Hematopoietic multipotent progenitor cell treated with erythropoietin and hydrocortisone succinate and interleukin-3 and kit ligand, for 4 days (in vitro differentiated cells): ENCODE measurements around the gene MYH16.
"Not testable (repeated sequence)": the region's sequence is repeated elsewhere in the genome, so short reads cannot be mapped to it uniquely, and the experiment has no call there.

Source experiments
- DNase-seq: peaks from one replicate; pipeline ENCODE4 v3.0.0-alpha.2; 2015

MYH16 gene

GRCh38 chr7:99258501-99258900 is 14.1 kb upstream of the MYH16 start:
- DNase-seq = no peak

- no peak for DNase-seq
These were observed 12.2 kb upstream of the MYH16 start for GRCh38 chr7:99260395-99260794.

- DNase-seq = no peak
These were observed 11.0 kb upstream of the MYH16 start for GRCh38 chr7:99261646-99262045.

DNA sequence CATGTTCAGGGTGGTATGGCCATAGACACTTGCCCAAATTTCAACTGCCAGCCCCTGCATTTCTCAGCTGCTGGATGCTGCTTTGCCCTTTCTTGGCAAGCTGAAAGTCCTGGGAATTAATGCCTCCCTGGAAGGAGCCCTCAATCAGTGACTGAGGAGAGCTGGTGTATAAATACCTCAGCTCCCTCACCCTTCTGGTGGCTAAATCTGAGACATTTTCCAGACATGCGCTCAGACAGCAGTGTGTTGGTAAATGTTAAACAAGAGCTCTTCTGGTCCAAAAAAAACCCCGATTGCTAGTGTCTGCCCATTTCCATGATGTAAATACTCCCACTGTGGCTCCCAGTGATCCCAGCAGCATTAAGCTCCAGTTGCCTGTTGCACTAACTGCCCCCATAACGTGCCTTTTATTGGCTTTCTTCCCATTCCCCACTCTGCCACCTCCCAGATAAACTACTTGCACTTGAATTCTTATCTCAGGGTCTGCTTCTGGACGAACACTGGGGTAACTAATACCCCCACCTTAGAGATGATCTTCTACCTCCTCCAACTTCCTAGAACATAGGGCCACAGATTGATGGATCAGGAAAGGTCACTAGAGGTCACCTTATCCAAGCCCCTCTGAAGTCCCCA is 6.7 kb upstream of the MYH16 start:
- peak; percentile 38 for DNase-seq

- no peak for DNase-seq
These were observed 5.2 kb upstream of the MYH16 start for GRCh38 chr7:99267481-99267840.

DNA sequence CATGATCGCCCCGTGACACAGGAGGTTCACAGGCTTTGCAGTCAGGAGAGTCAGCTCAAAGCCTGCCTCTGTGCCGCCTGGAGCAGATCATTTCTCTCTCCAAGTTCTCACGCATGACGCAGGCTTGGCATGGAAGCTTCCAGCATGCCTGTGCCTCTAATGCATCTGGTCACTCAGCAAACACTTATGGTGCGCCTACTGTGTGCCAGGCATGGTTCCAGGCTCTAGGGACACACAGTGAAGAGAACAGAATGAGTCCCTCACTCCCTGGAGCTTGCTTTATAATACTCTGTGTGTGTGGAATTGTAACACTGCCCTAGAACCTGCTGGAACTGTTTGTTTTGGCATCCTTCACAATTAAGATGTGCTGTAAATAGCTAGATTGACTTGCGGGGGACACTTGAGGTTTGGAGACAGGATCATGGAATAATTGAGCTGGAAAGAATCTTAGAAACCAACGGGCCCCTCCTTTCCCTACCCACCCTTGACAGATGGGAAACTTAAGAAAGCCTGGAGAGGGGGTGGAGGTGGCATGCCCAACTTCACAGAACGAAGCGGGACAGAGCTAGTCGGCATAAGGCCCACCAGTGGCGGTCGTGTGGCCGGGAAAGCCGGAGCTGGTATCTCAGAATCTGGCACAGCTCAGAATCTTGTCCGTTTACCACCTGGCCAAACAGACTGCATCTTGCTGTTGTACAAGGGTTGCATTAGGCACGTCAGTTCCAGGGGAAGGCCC is 4.6 kb upstream of the MYH16 start:
- no peak for DNase-seq

DNA sequence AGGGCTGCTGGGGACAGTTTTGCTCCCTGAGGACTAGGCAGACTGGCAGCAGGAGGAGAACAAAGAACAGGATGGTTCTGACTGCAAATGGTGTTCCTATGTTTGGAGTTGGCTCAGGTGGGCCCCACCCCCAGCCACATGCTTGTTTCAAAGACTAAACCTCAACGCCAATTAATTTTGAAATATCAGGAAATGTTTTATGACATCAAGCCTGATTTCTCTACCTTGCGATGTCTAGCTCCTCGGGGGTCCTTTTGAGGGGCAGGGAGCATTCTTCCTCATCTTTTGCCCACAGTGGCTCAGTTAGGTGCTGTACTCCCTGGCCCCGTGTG is 4.1 kb upstream of the MYH16 start:
- DNase-seq = no peak

GRCh38 chr7:99270702-99271101 is 1.9 kb upstream of the MYH16 start:
- DNase-seq = no peak

DNA sequence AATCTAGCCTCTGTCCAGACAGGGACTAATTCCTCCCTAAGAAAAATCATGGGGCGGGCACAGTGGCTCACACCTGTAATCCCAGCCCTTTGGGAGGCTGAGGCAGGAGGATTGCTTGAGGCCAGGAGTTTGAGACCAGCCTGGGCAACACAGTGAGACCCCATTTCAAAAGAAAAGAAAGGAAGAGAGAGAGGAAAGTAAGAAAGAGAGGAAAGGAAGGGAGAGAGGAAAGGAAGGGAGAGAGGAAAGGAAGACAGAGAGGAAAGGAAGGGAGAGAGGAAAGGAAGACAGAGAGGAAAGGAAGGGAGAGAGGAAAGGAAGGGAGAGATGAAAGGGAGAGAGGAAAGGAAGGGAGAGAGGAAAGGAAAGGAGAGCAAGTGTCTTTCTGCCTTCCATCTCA is 922 bp downstream of the MYH16 start:
- DNase-seq = not testable (repeated sequence)

- not testable (repeated sequence) for DNase-seq
These were observed 2.3 kb downstream of the MYH16 start for GRCh38 chr7:99274908-99275307.

DNA sequence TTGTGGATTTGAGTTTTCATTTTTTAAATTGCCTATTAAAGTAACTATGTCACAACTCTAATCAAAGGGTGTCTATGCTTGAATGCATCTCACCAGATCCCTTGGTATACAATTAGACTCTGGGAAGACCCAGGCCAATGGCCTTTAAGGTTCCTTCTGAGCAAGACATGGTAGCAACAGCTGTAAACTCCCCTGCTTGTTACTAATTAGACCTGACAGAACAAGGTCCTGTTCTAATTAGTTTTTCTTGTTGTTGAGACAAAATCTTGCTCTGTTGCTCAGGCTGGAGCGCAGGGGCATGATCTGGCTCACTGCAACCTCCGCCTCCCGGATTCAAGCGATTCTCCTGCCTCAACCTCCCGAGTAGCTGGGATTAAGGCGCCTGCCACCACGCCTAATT is 2.9 kb downstream of the MYH16 start:
- no peak for DNase-seq

GRCh38 chr7:99278180-99278579 is 5.5 kb downstream of the MYH16 start:
- DNase-seq = no peak

DNA sequence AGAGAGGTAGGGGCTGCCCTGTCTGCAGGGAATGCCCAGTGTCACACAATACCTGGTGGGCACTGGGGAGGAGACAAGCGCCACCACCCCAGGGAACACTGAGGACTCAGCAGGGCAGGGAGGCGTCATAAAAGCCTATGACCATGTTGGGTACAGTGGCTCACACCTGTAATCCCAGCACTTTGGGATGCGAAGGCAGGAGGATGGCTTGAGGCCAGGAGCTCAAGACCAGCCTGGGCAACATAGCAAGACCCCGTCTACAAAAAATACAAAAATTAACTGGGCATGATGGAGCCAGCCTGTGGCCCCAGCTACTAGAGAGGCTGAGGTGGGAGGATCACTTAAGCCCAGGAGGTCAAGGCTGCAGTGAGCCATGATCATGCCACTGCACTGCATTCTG is 11.5 kb downstream of the MYH16 start:
- not testable (repeated sequence) for DNase-seq

GRCh38 chr7:99287779-99288534 is 15.3 kb downstream of the MYH16 start:
- no peak for DNase-seq

DNA sequence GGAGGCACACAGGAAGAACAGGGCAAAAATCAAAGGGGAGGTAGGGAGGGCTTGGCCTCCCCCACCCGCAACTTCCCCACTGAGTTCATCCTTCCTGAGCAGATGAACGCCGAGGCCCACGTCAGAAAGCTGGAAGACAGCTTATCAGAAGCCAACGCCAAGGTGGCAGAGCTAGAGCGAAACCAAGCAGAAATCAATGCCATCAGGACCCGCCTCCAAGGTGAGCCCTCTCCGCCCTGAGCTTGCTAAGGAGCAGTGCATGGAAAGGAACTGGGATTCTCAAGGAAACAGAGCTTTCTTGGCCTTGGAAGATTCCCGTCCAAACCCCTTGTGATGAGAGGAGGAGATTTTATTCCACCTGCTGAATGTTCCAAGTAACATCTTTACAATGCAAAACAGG is 16.5 kb downstream of the MYH16 start:
- DNase-seq = no peak

DNA sequence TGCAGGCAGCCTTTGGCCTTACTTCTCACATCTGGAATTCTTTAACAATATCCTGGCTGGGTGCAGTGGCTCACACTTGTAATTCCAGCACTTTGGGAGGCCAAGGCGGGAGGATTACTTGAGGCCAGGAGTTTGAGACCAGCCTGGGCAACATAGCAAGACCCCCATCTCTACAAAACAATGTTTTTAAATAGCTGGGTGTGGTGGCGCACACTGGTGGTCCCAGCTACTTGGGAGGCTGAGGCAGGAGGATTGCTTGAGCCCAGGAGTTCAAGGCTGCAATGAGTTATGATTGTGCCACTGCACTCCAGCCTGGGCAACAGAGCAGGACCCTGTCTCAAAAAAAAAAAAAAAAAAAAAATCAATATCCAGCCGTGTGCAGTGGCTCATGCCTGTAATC is 17.5 kb downstream of the MYH16 start:
- not testable (repeated sequence) for DNase-seq

DNA sequence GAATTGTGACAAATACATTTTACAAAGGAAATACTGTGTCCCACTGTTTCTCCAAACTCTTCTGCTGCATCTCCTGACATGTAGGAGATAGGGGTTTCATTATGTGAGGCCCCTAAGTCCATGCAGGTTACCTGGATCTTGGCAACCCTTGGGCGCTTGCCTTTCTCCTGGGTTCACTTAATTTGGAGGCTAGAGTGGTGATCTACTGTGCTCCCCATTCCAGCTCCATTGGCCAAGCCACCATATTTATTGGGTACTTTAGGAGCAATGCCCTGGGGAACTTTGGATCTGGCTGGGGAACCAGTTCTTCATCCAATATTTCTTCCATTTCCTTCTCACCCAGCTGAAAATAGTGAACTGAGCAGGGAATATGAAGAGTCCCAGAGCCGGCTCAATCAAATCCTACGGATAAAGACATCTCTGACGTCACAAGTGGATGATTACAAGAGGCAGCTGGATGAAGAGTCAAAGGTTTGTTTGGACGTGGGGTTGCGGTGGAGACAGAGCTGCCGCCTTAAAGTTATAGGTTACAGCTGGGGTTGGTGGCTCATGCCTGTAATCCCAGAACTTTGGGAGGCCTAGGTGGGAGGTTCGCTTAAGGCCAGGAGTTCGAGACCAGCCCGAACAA is 18.5 kb downstream of the MYH16 start:
- no peak for DNase-seq

DNA sequence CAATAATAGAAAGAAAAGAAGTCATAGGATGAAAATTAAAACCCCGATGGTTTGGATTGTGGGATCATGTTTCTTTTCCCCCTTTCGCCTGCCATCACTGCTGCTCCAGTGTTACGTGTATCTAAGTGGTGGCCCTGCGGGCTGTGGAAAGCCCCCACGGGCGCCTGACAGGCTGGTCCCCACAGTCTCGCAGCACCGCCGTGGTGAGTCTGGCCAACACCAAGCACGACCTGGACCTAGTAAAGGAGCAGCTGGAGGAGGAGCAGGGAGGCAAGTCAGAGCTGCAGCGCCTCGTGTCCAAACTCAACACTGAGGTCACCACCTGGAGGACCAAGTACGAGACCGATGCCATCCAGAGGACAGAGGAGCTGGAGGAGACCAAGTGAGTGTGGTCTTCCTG is 19.5 kb downstream of the MYH16 start:
- DNase-seq = no peak

DNA sequence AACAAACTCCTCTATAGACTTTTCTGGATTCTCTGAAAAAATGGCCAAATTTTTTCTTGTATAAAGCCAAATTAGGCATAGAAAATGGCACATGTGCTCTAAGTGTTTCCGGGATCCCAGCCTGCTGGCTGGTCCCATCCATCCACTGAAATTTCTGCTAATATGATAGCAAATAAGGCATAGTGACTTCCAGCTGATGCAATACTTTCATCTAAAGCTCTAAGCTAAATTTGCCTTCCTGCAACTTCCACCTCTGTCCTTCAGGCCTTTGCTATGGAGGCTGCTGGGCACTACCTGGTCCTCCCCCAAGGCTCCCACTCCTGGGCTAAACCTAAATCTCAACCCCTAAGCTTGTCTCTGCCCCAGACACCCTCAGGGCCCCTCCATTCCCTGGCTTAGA is 20.5 kb downstream of the MYH16 start:
- DNase-seq = no peak

DNA sequence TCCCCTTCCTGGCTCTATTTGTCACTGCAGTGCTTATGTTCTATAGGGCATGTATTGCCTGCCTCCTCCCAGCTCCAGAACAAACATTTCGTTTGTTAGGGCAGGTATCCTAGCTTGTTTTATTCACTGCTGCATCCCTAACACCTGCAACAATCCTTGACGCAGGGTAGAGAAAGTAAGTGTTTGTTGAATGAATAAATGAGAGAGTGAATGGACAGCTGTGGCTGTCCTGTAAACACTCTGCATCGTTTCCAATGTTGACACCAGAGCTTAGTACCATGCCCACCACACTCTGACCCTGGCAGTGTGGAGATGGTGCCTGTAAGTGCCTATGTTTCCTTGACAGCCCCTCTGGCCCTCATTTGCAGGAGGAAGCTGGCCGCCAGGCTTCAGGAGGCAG is 21.0 kb downstream of the MYH16 start:
- no peak for DNase-seq

- DNase-seq = no peak
These were observed 23.8 kb downstream of the MYH16 start for GRCh38 chr7:99296471-99296870.

- DNase-seq = no peak
These were observed 28.9 kb downstream of the MYH16 start for GRCh38 chr7:99301496-99301895.

DNA sequence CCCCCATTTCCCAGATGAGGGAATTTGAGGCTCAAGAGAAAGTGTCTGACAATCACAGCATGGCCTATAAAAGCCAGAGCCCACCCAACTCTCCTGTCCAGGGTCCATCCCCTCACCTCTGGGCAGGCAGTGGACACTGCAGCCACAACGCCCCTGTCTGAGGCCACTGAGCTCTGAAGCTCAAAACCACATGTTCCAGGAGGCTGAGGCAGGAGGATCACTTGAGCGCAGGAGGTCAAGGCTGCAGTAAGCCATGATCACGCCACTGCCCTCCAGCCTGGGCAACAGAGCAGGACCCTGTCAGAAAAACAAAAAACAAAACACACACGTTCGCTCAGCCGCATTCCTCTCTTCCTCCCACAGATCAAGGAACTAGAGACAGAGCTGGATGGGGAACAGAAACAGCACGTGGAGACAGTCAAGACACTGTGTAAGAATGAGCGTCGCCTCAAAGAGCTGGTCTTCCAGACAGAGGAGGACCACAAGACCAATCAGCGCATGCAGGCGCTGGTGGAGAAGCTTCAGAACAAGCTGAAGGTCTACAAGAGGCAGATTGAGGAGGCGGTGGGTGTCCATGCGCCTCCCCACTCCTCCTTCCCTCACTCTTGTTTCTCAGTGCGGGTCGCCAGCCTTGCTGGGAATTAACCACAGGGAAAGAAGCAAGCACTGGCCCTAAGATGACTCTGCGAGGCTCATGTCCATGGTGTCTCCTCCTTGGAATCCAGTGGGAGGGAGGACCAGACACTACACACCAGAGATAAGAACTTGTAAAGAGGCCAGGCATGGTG is 33.0 kb downstream of the MYH16 start:
- no peak for DNase-seq
